ENCODE results near the gene CDHR1. TPM values are rescaled to one million over a fixed set of nuclear protein-coding genes. Genes with fewer than 3 reads are reported as not detected.

CDHR1 gene
- polyA plus RNA-seq, 1 donor from 2014 or later = 1.9 TPM

GRCh38 chr10:84152769-84153168, 41.6 kb upstream of the CDHR1 start:
- Histone ChIP-seq H3K79me2 (replicated peaks; ENCODE audit: insufficient read depth, low read length) (no peaks in the 10 kb centered on the region), H3K36me3 (ENCODE audit: insufficient read depth, low read length) (peaks cover 4% of the 10 kb centered on the region), H3K9me2 (ENCODE audit: insufficient read depth, low read length) (no peaks in the 10 kb centered on the region), H4K20me1 (ENCODE audit: insufficient read depth) (no peaks in the 10 kb centered on the region), H2AFZ (ENCODE audit: low read depth, low read length) (no peak overlapping the region), H3K9ac (ENCODE audit: low read length) (no peak overlapping the region), H3K27me3 (ENCODE audit: insufficient read depth, low read depth, low read length) (no peaks in the 10 kb centered on the region), H3K27ac (ENCODE audit: low read length) (no peak overlapping the region), H3K9me3 (ENCODE audit: low read length) (no peaks in the 10 kb centered on the region), H3F3A (ENCODE audit: insufficient read depth, low read length, poor library complexity, severe bottlenecking) (no peaks in the 10 kb centered on the region), H3K4me2 (ENCODE audit: low read length) (no peak overlapping the region), H3K4me3 (ENCODE audit: low read length) (no peak overlapping the region)
- TF ChIP-seq EP300 (conservative IDR thresholded peaks at IDR 0.05; ENCODE audit: poor library complexity, severe bottlenecking) = no peak
- no peak for TF ChIP-seq TAF1 (IDR thresholded peaks at IDR 0.05; ENCODE audit: low read depth)
- TF ChIP-seq POLR2AphosphoS5 (IDR thresholded peaks at IDR 0.05) = no peak
- TF ChIP-seq MXI1 (conservative IDR thresholded peaks at IDR 0.05; ENCODE audit: poor library complexity, severe bottlenecking) = no peak
- no peak for TF ChIP-seq REST (IDR thresholded peaks at IDR 0.05; ENCODE audit: borderline replicate concordance)
- no peak for TF ChIP-seq EZH2 (IDR thresholded peaks at IDR 0.05; ENCODE audit: borderline replicate concordance, insufficient read depth, low read length, poor library complexity, severe bottlenecking)
- TF ChIP-seq SMC3 (conservative IDR thresholded peaks at IDR 0.05; ENCODE audit: poor library complexity) = no peak
- TF ChIP-seq CTCF (IDR thresholded peaks at IDR 0.05; ENCODE audit: poor library complexity, severe bottlenecking) = no peak
- no peak for TF ChIP-seq RAD21 (conservative IDR thresholded peaks at IDR 0.05)

- Histone ChIP-seq H2AFZ (ENCODE audit: low read depth, low read length) (no peak overlapping the region), H3K36me3 (ENCODE audit: insufficient read depth, low read length) (peaks cover 4% of the 10 kb centered on the region), H3K27ac (ENCODE audit: low read length) (no peak overlapping the region), H4K20me1 (ENCODE audit: insufficient read depth) (no peaks in the 10 kb centered on the region), H3F3A (ENCODE audit: insufficient read depth, low read length, poor library complexity, severe bottlenecking) (no peaks in the 10 kb centered on the region), H3K9ac (ENCODE audit: low read length) (no peak overlapping the region), H3K27me3 (ENCODE audit: insufficient read depth, low read depth, low read length) (no peaks in the 10 kb centered on the region), H3K79me2 (replicated peaks; ENCODE audit: insufficient read depth, low read length) (no peaks in the 10 kb centered on the region), H3K9me3 (ENCODE audit: low read length) (no peaks in the 10 kb centered on the region), H3K9me2 (ENCODE audit: insufficient read depth, low read length) (no peaks in the 10 kb centered on the region), H3K4me2 (ENCODE audit: low read length) (no peak overlapping the region), H3K4me3 (ENCODE audit: low read length) (no peak overlapping the region)
- TF ChIP-seq EZH2 (IDR thresholded peaks at IDR 0.05; ENCODE audit: borderline replicate concordance, insufficient read depth, low read length, poor library complexity, severe bottlenecking) = no peak
- TF ChIP-seq RAD21 (conservative IDR thresholded peaks at IDR 0.05) = no peak
- no peak for TF ChIP-seq MXI1 (conservative IDR thresholded peaks at IDR 0.05; ENCODE audit: poor library complexity, severe bottlenecking)
- no peak for TF ChIP-seq TAF1 (IDR thresholded peaks at IDR 0.05; ENCODE audit: low read depth)
- TF ChIP-seq CTCF (IDR thresholded peaks at IDR 0.05; ENCODE audit: poor library complexity, severe bottlenecking) = no peak
- TF ChIP-seq POLR2AphosphoS5 (IDR thresholded peaks at IDR 0.05) = no peak
- no peak for TF ChIP-seq SMC3 (conservative IDR thresholded peaks at IDR 0.05; ENCODE audit: poor library complexity)
These were observed 38.8 kb upstream of the CDHR1 start for GRCh38 chr10:84155521-84155920.
